Gastrocnemius medialis (tissue), 4 donors: ENCODE results near the gene IGF1R.

Experiments
- POLR2A ChIP-seq, 2 donors: fragments of 450-650 bp; IDR thresholded peaks; one replicate each; pipeline ENCODE4 v1.6.1; 2017; ENCODE audit warnings: antibody characterized with exemption in 2 of 2, mild to moderate bottlenecking in 2 of 2, moderate library complexity in 2 of 2
- TF ChIP-seq, protein P1 (sequence below), 5 experiments: fragments of 450-650 bp in 3 of 5; fragments of 200-600 bp in 2 of 5; sonication (generic) in 2 of 5; IDR thresholded peaks in 4 of 5; conservative IDR thresholded peaks in 1 of 5; 1 replicate in 4 of 5; 2 replicates in 1 of 5; pipeline ENCODE4 v1.5.1; 2016 to 2019; ENCODE audit warnings: antibody characterized with exemption in 5 of 5, mild to moderate bottlenecking in 3 of 5, moderate library complexity in 3 of 5

DNA sequence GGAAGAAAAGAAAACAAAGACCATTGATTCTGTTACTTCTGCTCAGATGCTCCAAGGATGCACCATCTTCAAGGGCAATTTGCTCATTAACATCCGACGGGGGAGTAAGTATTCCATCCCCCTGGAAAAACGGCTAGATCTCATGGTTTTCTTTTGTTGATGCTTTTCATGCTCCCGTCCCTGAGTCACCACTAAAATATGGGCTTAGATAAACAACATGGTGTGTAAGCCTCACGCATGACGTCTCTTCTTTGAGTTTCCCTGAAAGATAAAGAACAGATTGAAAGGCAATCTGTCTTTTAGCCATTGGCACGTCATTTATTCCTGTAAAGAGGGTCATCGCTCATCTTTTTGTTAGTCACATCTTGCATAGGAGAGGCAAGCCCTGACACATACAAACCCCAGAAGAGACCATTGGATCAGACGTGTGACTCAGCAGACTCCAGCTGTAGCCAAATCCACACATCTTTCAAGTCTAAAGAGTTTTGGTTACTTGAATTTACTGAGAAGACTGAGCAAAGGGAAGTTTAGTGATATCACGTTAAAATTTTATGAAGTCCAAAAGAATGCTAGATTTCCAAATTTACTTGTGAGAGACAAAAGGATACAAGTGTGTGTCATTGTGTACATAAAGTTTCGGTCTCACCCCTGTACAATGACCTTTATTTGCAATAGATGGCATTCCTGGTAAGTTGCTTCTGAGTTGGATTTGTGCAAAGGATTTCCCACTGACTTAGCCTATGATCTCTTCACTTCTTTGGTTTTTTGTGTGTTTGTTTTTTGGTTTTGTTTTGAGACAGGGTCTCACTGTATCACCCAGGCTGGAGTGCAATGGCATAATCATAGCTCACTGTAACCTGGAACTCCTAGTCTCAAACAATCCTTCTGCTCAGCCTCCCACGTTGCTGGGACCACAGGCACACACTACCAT, 248.7 kb downstream of the IGF1R start:
- TF ChIP-seq POLR2A (IDR thresholded peaks at IDR 0.05), result no peak
- TF ChIP-seq, protein P1, sequence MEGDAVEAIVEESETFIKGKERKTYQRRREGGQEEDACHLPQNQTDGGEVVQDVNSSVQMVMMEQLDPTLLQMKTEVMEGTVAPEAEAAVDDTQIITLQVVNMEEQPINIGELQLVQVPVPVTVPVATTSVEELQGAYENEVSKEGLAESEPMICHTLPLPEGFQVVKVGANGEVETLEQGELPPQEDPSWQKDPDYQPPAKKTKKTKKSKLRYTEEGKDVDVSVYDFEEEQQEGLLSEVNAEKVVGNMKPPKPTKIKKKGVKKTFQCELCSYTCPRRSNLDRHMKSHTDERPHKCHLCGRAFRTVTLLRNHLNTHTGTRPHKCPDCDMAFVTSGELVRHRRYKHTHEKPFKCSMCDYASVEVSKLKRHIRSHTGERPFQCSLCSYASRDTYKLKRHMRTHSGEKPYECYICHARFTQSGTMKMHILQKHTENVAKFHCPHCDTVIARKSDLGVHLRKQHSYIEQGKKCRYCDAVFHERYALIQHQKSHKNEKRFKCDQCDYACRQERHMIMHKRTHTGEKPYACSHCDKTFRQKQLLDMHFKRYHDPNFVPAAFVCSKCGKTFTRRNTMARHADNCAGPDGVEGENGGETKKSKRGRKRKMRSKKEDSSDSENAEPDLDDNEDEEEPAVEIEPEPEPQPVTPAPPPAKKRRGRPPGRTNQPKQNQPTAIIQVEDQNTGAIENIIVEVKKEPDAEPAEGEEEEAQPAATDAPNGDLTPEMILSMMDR (IDR thresholded peaks at IDR 0.05 in 4 of 5, conservative IDR thresholded peaks at IDR 0.05 in 1 of 5), result no peak
